Measurements from ENCODE around the gene TNRC6C.

TNRC6C gene

GRCh38 chr17:77914385-77915254, 43.9 kb upstream of the TNRC6C start:
- H3K27ac ChIP-seq (ENCODE audit: extremely low read depth, low read depth, low read length): no peak overlapping the region; the same call in 1 of the 2 replicates
- peaks cover 26% of the 10 kb centered on the region for H3K4me1 ChIP-seq (ENCODE audit: control insufficient read depth, insufficient read depth, low read length)
- no peak overlapping the region for H3K4me3 ChIP-seq (ENCODE audit: low read depth, low read length)
- CTCF ChIA-PET: interaction anchor here (0.5 to 1.4 kb wide), 12 partner anchors 13 to 372 kb away, joined by 3 to 7 read pairs (median 3); no protein-coding TSS in a partner anchor
- H3K36me3 ChIP-seq (ENCODE audit: control insufficient read depth in 2 of 2, insufficient read depth in 1 of 2, low read length in 2 of 2): no peaks in the 10 kb centered on the region
- POLR2A ChIA-PET: interaction anchor here (4.1 kb wide), 1 partner anchor 43 kb away, joined by 28 read pairs; the partner anchor contains the start of gene TNRC6C
- no peaks in the 10 kb centered on the region for H3K9me3 ChIP-seq (ENCODE audit: control insufficient read depth, insufficient read depth, low read depth, low read length)
- TF ChIP-seq ZNF521 (tag by site-specific recombination; IDR thresholded peaks at IDR 0.05) (no peak), GLI4 (tag by site-specific recombination; IDR thresholded peaks at IDR 0.05) (no peak), ZBTB26 (tag by site-specific recombination; optimal IDR thresholded peaks at IDR 0.05) (no peak), ZNF335 (tag by site-specific recombination; conservative IDR thresholded peaks at IDR 0.05) (peak; percentile 66), SP7 (tag by site-specific recombination; IDR thresholded peaks at IDR 0.05) (no peak; the same call in 1 of the 2 replicates), ZNF513 (tag by site-specific recombination; IDR thresholded peaks at IDR 0.05) (no peak), ZNF274 (IDR thresholded peaks at IDR 0.05; ENCODE audit: low read length) (no peak), ZNF274 (tag by site-specific recombination; IDR thresholded peaks at IDR 0.05; ENCODE audit: borderline replicate concordance) (no peak), ZNF341 (tag by site-specific recombination; IDR thresholded peaks at IDR 0.05; ENCODE audit: low read depth) (peak; percentile 12; the same call in 1 of the 2 replicates), ZNF707 (tag by site-specific recombination; IDR thresholded peaks at IDR 0.05) (no peak), ZNF792 (tag by site-specific recombination; IDR thresholded peaks at IDR 0.05) (no peak), ZNF514 (tag by site-specific recombination; IDR thresholded peaks at IDR 0.05) (no peak), ZNF629 (tag by site-specific recombination; IDR thresholded peaks at IDR 0.05) (no peak), ZBTB17 (tag by site-specific recombination; IDR thresholded peaks at IDR 0.05) (peak; percentile 77), ZNF580 (tag by site-specific recombination; IDR thresholded peaks at IDR 0.05) (no peak), ZNF10 (tag by site-specific recombination; IDR thresholded peaks at IDR 0.05) (no peak)
- TF ChIP-seq, protein P1, sequence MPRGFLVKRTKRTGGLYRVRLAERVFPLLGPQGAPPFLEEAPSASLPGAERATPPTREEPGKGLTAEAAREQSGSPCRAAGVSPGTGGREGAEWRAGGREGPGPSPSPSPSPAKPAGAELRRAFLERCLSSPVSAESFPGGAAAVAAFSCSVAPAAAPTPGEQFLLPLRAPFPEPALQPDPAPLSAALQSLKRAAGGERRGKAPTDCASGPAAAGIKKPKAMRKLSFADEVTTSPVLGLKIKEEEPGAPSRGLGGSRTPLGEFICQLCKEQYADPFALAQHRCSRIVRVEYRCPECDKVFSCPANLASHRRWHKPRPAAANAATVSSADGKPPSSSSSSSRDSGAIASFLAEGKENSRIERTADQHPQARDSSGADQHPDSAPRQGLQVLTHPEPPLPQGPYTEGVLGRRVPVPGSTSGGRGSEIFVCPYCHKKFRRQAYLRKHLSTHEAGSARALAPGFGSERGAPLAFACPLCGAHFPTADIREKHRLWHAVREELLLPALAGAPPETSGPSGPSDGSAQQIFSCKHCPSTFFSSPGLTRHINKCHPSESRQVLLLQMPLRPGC (tag by site-specific recombination; IDR thresholded peaks at IDR 0.05): no peak
- TF ChIP-seq, protein P2, sequence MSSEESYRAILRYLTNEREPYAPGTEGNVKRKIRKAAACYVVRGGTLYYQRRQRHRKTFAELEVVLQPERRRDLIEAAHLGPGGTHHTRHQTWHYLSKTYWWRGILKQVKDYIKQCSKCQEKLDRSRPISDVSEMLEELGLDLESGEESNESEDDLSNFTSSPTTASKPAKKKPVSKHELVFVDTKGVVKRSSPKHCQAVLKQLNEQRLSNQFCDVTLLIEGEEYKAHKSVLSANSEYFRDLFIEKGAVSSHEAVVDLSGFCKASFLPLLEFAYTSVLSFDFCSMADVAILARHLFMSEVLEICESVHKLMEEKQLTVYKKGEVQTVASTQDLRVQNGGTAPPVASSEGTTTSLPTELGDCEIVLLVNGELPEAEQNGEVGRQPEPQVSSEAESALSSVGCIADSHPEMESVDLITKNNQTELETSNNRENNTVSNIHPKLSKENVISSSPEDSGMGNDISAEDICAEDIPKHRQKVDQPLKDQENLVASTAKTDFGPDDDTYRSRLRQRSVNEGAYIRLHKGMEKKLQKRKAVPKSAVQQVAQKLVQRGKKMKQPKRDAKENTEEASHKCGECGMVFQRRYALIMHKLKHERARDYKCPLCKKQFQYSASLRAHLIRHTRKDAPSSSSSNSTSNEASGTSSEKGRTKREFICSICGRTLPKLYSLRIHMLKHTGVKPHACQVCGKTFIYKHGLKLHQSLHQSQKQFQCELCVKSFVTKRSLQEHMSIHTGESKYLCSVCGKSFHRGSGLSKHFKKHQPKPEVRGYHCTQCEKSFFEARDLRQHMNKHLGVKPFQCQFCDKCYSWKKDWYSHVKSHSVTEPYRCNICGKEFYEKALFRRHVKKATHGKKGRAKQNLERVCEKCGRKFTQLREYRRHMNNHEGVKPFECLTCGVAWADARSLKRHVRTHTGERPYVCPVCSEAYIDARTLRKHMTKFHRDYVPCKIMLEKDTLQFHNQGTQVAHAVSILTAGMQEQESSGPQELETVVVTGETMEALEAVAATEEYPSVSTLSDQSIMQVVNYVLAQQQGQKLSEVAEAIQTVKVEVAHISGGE (tag by site-specific recombination; conservative IDR thresholded peaks at IDR 0.05; ENCODE audit: low read depth): no peak
- TF ChIP-seq, protein P3, sequence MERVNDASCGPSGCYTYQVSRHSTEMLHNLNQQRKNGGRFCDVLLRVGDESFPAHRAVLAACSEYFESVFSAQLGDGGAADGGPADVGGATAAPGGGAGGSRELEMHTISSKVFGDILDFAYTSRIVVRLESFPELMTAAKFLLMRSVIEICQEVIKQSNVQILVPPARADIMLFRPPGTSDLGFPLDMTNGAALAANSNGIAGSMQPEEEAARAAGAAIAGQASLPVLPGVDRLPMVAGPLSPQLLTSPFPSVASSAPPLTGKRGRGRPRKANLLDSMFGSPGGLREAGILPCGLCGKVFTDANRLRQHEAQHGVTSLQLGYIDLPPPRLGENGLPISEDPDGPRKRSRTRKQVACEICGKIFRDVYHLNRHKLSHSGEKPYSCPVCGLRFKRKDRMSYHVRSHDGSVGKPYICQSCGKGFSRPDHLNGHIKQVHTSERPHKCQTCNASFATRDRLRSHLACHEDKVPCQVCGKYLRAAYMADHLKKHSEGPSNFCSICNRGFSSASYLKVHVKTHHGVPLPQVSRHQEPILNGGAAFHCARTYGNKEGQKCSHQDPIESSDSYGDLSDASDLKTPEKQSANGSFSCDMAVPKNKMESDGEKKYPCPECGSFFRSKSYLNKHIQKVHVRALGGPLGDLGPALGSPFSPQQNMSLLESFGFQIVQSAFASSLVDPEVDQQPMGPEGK (tag by site-specific recombination; IDR thresholded peaks at IDR 0.05): peak; percentile 60
- TF ChIP-seq, protein P4, sequence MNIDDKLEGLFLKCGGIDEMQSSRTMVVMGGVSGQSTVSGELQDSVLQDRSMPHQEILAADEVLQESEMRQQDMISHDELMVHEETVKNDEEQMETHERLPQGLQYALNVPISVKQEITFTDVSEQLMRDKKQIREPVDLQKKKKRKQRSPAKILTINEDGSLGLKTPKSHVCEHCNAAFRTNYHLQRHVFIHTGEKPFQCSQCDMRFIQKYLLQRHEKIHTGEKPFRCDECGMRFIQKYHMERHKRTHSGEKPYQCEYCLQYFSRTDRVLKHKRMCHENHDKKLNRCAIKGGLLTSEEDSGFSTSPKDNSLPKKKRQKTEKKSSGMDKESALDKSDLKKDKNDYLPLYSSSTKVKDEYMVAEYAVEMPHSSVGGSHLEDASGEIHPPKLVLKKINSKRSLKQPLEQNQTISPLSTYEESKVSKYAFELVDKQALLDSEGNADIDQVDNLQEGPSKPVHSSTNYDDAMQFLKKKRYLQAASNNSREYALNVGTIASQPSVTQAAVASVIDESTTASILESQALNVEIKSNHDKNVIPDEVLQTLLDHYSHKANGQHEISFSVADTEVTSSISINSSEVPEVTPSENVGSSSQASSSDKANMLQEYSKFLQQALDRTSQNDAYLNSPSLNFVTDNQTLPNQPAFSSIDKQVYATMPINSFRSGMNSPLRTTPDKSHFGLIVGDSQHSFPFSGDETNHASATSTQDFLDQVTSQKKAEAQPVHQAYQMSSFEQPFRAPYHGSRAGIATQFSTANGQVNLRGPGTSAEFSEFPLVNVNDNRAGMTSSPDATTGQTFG (tag by site-specific recombination; IDR thresholded peaks at IDR 0.05; ENCODE audit: borderline replicate concordance): no peak

Data from HEK293 (cell line).